Activated naive CD4-positive, alpha-beta T cell treated with Interleukin-2 at 50 U/mL for 16 hours (primary cell): ENCODE data around the gene SH2D1B.

Experiments
- DNase-seq: peaks from one replicate; pipeline ENCODE4 v3.0.0-alpha.2; 2020

Gene SH2D1B

DNA sequence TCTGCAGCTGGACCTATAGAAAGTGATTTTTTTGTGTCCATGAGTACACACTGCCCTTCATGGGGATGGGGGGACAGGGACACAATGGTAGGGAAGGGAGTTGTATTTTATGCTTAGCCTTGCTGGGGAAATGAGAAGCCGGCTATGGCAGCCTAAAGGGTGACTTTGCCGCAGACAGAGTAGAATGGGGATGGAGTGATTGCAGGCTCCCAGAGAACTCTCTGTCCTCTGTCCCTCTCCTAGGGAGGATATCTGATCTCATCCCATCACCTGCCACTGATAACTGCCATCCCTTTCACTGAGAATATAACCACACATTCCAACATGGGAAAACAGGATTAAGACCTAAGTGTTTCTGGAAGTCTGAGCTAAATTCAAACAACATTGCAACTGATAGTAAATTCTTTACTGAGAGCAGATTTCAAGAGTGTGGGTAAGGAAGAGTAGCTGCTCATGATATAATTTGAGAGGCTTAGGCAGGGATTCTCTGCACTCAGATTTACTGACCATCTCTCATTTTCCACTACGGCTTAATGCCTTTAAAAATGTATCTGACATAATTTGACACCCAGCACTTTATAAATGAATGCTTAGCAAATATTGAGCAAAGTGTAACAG, 13.9 kb downstream of the SH2D1B start:
- DNase-seq: no peak

DNA sequence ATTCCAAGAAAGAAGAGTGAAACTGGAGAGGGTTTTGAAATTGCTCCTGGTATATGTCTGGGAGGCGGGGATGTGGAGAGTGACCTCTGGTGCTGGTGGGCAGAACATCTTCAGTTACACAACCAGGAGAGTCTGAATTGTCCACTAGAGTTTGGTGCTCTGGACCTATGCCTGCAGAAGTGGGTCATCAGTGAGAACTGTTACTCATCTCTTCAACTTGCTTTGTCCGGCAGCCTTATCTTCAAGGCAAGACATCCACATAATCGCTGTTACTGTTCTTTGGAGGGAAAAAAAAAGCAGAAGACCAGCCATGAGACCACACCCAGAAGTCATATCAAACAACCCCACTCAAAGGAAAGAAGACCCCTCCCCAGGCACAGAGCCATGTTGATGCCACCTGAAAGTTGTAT, 14.9 kb downstream of the SH2D1B start:
- no peak for DNase-seq

DNA sequence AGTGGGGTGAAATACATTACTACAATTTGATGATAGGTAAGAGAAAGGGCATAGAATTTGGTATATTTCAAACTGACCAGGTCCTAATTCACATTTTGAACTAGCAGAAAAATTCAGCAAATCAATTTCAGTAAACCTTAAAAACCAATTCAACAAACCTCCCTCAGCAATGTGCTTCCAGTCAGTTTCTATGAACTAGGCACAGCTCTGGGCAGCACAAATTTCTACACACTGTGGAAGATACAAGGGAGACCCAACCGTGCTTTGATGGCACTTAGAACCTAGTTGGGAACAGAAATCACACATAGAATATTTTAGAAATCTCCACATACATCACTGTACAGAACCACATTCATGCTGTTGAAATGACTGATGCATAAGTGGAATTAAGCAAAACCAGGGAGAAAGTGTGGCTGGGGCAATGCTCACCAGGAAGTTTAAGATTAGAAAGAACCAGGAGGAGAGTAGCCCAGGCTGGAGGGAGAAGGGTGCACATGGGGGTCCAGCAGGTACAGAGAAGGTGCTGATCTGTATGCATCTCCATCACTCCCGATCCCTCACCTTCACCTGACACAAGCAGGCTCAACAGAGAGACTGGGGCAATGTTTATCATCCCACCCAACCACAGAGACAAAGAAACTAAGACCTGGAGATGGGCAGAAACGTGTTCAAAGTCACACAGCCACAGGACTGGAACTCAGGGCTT, 15.6 kb downstream of the SH2D1B start:
- DNase-seq: no peak

DNA sequence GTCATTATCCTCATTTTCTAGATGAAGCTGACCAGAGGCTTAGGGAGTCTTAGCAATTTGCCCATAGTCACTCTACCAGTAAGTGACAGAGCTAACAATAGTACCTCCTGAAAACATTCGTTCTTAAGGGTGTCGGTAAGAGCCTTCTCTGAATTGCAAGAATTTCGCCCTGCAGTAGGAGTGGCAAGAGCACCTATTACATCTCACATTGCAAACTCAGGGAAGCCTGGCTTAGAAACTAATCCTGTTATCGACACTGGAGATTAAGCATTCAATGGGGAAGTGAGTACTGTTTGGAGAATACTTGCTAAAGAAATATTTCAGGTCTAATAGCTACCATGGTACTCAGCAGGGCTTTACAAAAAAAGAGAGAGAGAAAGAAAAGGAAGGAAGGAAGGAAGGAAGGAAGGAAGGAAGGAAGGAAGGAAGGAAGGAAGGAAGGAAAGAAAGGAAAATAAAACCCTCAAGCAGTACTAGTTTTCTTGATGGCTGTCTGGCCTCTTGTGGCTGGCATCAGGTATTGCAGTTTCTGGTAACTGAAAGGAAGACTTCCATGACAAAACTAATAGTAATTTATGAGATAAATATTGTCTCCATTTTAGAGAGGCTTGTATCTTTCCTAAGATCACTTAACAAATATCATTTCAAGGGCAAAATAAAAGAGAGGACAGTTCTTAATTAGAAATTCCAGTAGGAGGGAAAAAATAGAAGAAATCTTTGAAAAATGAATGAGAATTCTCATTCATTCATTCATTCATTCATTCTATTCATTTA, 20.0 kb downstream of the SH2D1B start:
- no peak for DNase-seq

DNA sequence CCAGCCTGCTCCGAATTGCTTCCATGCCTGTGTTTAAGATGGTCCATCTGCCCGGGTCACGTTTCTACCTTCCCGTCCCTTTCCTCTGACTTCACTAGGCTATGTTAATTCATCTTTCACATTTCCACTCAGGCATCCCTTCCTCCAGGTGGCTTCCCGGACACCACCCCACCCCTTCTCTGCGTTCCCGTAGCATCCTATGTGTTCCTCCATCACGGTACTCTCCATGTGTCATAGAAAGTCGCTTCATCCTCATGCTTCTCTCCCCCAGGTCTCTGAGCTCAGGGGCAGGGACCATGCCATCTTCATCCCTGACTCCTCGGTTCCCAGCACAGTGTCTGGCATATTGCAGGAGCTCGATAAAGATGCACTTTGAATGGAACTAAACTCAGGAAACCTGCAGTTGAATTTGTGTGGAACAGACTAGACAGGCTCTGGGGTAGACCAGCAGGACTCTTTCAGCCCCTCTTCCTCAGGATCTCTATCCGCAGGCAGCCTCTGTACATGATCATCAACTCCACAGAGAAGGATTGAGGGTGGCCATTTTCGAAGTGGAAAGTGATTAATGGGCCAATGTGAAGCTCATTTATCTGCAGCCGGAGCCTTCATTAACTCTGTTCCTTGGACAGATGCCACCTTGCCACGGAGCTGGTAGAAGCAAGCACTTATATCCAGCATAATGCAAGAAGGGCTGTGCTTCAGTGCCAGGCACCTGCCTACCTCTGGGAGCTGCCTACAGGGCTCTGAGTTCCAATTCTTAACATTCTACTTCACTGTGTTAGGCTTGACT, 21.3 kb downstream of the SH2D1B start:
- no peak for DNase-seq

- no peak for DNase-seq
These were observed 22.0 kb downstream of the SH2D1B start for GRCh38 chr1:162389971-162390370.

GRCh38 chr1:162389021-162389818, 22.7 kb downstream of the SH2D1B start:
- DNase-seq: no peak

- no peak for DNase-seq
These were observed 23.3 kb downstream of the SH2D1B start for GRCh38 chr1:162388615-162389014.

GRCh38 chr1:162388083-162388594, 23.8 kb downstream of the SH2D1B start:
- no peak for DNase-seq

DNA sequence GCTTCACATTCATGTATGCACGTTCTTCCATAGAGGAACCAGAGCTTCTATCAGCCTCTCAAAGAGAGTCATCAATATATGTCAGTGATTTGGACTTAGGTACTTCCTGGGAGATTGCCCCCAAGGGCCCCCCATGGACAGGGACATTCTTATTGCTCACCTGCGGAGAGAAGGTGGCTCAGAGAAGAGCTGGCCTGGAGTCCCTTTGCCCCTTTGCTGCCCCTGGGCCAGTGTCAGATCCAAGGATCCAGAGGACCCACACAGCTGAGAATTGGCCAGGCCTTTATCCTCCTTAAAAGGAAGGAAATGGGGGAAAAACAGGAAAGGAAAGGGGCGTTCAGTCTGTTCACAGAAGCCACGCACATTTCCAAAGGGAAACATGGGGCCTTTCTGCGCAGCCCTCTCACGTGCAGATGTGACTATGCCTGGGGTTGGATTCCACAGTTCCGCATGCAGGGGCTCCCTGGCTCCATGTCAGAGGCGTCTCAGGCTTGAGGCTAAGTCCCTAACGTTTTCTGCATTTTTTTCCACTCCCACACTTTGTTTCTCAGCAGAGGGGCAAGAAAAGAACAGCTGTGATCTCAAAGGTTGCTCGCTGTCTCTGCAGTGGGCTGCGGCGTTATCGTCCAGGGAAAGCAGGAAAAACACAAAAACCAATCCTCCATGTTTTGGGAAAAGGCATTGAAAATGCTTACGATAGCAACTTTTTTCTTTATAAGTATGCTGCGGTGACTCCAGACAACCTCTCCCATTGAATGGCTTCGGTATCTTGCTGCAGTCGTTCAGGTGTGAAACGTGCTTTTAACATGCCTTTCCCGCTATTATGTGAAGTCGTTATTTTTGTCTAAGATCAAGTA, 24.5 kb downstream of the SH2D1B start:
- DNase-seq: no peak

DNA sequence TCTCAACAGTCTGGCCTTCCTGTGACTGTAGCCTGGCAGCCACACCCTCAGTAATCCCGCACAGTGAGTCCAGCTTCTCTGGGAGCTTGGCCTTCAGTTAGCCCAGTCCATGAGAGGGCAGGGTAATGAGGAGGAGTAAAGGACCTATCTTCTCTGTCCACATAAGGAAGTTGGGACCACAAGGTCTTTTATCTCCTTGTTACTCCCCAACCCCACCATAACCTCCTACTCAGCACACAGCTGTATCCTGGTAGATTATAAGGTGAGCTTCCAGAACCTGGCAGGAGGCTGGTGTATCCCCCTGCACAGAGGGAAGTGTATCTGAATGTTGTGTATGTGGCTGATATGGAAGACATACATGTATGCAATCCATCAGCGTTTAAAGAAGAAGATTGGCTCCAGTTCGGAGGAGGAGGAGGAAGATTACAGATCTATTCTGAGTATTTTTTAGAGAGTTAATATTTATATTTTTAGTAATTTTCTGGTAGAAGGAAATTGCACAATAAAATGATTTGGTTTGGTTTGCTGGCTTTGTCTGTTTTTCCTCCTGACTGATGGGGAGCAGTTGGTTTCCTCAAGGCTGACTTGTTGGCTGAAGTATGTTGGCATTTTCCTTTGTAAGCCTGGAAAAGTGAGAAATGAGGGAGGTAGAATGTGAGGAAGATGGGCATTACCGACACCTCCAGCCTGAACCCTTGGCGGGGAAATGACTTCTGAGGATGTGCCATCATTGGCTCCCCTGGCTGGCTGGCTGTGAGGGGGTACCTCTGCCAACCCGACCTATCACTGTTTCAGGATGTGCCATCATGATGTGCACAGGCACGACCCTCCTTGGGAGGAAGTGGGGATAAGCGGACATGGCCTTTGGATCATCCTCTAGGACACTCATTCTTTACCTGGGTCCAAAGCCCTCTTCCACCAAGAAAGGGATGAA, 25.4 kb downstream of the SH2D1B start:
- DNase-seq: no peak

DNA sequence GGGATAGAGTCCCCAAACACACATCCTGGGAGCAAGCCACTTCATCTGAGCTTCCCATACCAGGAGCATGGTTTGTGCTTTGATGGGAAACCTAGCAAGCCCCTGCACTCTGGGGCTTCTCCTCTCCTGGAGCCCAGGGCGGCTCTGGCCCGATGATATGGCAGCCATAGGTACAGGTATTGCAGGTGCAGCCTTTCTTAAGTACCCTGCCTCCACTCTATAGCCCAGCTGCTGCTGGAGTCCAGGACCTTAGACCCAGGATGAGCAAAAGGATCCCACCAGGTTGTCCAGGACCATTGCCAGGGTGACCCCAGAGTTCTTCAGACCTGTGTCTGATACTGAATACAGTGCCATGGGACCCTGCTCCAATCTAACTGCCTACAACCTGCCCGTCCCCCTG, 26.2 kb downstream of the SH2D1B start:
- no peak for DNase-seq

GRCh38 chr1:162385280-162385623, 26.7 kb downstream of the SH2D1B start:
- no peak for DNase-seq

- DNase-seq: no peak
These were observed 27.2 kb downstream of the SH2D1B start for GRCh38 chr1:162384601-162385279.

- no peak for DNase-seq
These were observed 27.8 kb downstream of the SH2D1B start for GRCh38 chr1:162384116-162384515.

DNA sequence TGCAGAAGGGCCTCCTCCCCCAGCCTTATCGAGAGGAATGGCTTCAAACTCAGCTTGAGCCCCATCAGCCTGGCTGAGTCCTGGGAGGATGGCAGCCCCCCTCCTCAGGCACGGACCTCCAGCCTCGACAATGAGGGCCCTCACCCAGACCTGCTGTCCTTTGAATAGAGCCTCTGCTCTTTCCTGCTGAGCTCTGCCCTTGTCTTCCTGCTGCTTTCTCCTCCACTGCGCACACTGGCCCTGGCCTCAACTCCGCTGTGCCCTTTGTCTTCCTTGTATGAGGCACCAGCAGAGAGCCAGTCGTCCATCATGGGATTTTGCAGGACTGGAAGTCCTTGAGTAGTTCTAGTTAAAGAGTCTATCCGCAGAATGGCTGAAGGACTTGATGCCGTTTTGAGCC, 28.4 kb downstream of the SH2D1B start:
- no peak for DNase-seq

DNA sequence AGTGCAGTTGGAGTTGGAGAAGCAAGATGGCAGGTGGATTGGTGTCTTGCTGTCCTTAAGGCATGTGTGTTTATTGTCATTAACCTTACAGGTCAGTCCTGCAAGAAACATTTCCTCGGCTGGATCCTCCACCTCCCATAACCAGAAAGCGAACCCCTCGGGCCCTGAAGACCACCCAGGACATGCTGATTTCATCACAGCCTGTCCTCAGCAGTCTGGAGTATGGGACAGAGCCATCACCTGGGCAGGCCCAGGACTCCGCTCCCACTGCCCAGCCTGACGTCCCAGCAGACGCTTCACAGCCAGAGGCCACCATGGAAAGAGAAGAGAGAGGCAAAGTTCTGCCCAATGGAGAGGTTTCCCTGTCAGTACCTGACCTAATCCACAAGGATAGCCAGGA, 28.8 kb downstream of the SH2D1B start:
- no peak for DNase-seq

DNA sequence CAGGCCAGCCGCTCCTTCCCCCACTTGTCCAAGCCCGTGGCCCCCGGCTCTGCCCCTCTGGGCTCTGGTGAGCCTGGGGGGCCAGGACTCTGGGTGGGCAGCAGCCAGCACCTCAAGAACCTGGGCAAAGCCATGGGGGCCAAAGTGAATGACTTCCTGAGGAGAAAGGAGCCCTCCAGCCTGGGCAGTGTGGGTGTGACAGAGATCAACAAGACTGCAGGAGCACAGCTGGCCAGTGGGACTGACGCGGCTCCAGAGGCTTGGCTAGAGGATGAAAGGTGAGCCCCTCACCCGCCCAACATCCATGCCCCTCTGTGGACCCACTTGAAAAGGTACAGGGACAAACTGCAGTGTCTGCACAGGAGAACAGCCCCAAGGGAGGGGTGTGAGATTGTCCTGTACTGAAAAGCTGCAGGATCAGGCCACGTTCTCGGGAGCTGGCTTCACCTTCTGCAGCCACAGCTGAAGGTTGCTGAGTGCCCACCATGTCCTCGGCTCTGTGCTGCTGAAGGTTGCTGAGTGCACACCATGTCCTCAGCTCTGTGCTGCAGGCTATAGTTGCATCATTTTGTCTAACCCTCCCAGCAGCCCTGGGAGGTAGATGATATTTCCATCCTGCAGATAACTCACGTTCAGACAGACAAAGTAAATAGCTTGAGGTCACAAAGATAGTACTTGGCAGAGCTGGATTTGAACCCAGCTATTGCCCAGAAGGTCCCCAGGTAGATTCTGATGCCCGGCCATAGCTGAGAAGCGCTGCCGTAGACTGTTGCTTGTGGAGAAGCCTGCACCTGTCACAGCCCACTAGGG, 29.8 kb downstream of the SH2D1B start:
- DNase-seq: no peak

- no peak for DNase-seq
These were observed 30.6 kb downstream of the SH2D1B start, which contains the start of gene C1orf226 for GRCh38 chr1:162381383-162381782. TSS of gene C1orf226 (plus strand) at chr1:162381728. CDS start at chr1:162381902, 174 bp downstream.
